ENCODE measurements around the gene CDK5RAP2.

Gene CDK5RAP2

GRCh38 chr9:120395376-120395775 lies 184.6 kb downstream of the CDK5RAP2 start:
- TF ChIP-seq TEAD4 (IDR thresholded peaks at IDR 0.05) (no peak), MAX (IDR thresholded peaks at IDR 0.05) (no peak), TCF12 (IDR thresholded peaks at IDR 0.05; ENCODE audit: low read depth) (no peak), CEBPB (IDR thresholded peaks at IDR 0.05) (no peak), ZBTB7A (IDR thresholded peaks at IDR 0.05; ENCODE audit: low read depth) (no peak)

GRCh38 chr9:120394058-120394669 lies 185.8 kb downstream of the CDK5RAP2 start:
- TF ChIP-seq USF1 (IDR thresholded peaks at IDR 0.05) = no peak
- no peak for TF ChIP-seq RAD21 (IDR thresholded peaks at IDR 0.05; ENCODE audit: low read depth)
- no peak for TF ChIP-seq FOXM1 (IDR thresholded peaks at IDR 0.05; ENCODE audit: borderline replicate concordance, low read depth)
- TF ChIP-seq CEBPB (IDR thresholded peaks at IDR 0.05) = no peak
- no peak for TF ChIP-seq MAX (IDR thresholded peaks at IDR 0.05)
- TF ChIP-seq ZBTB7A (IDR thresholded peaks at IDR 0.05; ENCODE audit: low read depth) = no peak
- no peak for TF ChIP-seq TCF12 (IDR thresholded peaks at IDR 0.05; ENCODE audit: low read depth)
- no peak for TF ChIP-seq REST (IDR thresholded peaks at IDR 0.05; ENCODE audit: low read depth)
- TF ChIP-seq CREB1 (IDR thresholded peaks at IDR 0.05; ENCODE audit: low read depth) = no peak
- no peak for TF ChIP-seq TEAD4 (IDR thresholded peaks at IDR 0.05)
- no peak for TF ChIP-seq YY1 (IDR thresholded peaks at IDR 0.05; ENCODE audit: low read depth)
- no peak for TF ChIP-seq EGR1 (IDR thresholded peaks at IDR 0.05)
- no peak for TF ChIP-seq TAF1 (IDR thresholded peaks at IDR 0.05; ENCODE audit: low read depth)
- TF ChIP-seq NFIC (IDR thresholded peaks at IDR 0.05) = no peak
- no peak for TF ChIP-seq EP300 (IDR thresholded peaks at IDR 0.05; ENCODE audit: borderline replicate concordance)

GRCh38 chr9:120393386-120394057 lies 186.4 kb downstream of the CDK5RAP2 start:
- TF ChIP-seq CEBPB (IDR thresholded peaks at IDR 0.05) (no peak), EGR1 (IDR thresholded peaks at IDR 0.05) (no peak), YY1 (IDR thresholded peaks at IDR 0.05; ENCODE audit: low read depth) (no peak), TEAD4 (IDR thresholded peaks at IDR 0.05) (no peak)

GRCh38 chr9:120392711-120393110 lies 187.3 kb downstream of the CDK5RAP2 start:
- TF ChIP-seq TAF1 (IDR thresholded peaks at IDR 0.05; ENCODE audit: low read depth) = no peak
- TF ChIP-seq MAX (IDR thresholded peaks at IDR 0.05) = no peak
- TF ChIP-seq YY1 (IDR thresholded peaks at IDR 0.05; ENCODE audit: low read depth) = no peak
- no peak for TF ChIP-seq CEBPB (IDR thresholded peaks at IDR 0.05)
- TF ChIP-seq REST (IDR thresholded peaks at IDR 0.05; ENCODE audit: low read depth) = no peak
- no peak for TF ChIP-seq NFIC (IDR thresholded peaks at IDR 0.05)

GRCh38 chr9:120392245-120392644 lies 187.7 kb downstream of the CDK5RAP2 start:
- TF ChIP-seq TEAD4 (IDR thresholded peaks at IDR 0.05) (no peak), MAX (IDR thresholded peaks at IDR 0.05) (no peak), REST (IDR thresholded peaks at IDR 0.05; ENCODE audit: low read depth) (no peak), ZBTB7A (IDR thresholded peaks at IDR 0.05; ENCODE audit: low read depth) (no peak), YY1 (IDR thresholded peaks at IDR 0.05; ENCODE audit: low read depth) (no peak), CEBPB (IDR thresholded peaks at IDR 0.05) (no peak), RAD21 (IDR thresholded peaks at IDR 0.05; ENCODE audit: low read depth) (no peak), TAF1 (IDR thresholded peaks at IDR 0.05; ENCODE audit: low read depth) (no peak), EGR1 (IDR thresholded peaks at IDR 0.05) (no peak), CREB1 (IDR thresholded peaks at IDR 0.05; ENCODE audit: low read depth) (no peak), FOXM1 (IDR thresholded peaks at IDR 0.05; ENCODE audit: borderline replicate concordance, low read depth) (no peak), EP300 (IDR thresholded peaks at IDR 0.05; ENCODE audit: borderline replicate concordance) (no peak), NFIC (IDR thresholded peaks at IDR 0.05) (no peak)
